Measurements from ENCODE around the gene KLF9. TPM values are rescaled to one million over a fixed set of nuclear protein-coding genes. Genes with fewer than 3 reads are reported as not detected.

The KLF9 gene
- polyA plus RNA-seq, 1 donor (not counting 4 experiments of a cell fraction or from before 2014, with no cell fraction given) = 4.5 TPM

DNA sequence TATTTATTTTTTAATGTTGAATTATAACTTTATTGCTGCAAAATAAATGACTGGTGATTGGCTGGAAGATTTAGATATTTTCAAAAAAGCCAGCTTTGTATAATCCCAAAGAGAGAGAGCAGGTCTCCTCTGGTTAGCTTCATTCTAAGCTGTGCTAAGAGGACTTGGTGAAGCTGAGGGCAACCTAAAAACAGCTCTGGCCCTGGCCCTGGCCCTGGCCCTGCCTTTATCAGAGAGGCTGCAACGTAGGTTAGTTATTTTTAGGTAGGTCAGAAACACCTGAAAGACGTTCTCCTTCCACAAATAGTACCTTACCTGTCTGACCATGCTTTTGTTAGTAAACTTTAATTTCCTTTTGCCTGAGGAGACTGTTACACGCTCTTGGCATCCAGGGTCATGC is 58.7 kb downstream of the KLF9 start:
- no peaks in the 10 kb centered on the region for H4K20me1 ChIP-seq (ENCODE audit: control insufficient read depth, extremely low read depth, insufficient read depth, low read length)
- no peaks in the 10 kb centered on the region for H3K9me1 ChIP-seq (ENCODE audit: control insufficient read depth, extremely low read depth, insufficient read depth, low read length)
- no peaks in the 10 kb centered on the region for H3K9me3 ChIP-seq (ENCODE audit: control insufficient read depth, low read depth, low read length)
- FAIRE-seq = no peak
- DNase-seq (ENCODE audit: low read depth, low spot score) = no peak
- dilution Hi-C loops (cut with MboI; ENCODE audit: extremely low pct_ligation_motif_present, low sequenced_read_pairs) = no loop called here
- H3K36me3 ChIP-seq (ENCODE audit: control insufficient read depth in 2 of 2, extremely low read depth in 1 of 2, insufficient read depth in 2 of 2, low read length in 2 of 2) = no peaks in the 10 kb centered on the region
- H3K4me3 ChIP-seq (ENCODE audit: control insufficient read depth in 2 of 3, extremely low read depth in 1 of 3, insufficient read depth in 2 of 3, low read depth in 1 of 3, low read length in 3 of 3) = no peak overlapping the region
- H3K79me2 ChIP-seq (ENCODE audit: control insufficient read depth, insufficient read depth, low read length) = no peaks in the 10 kb centered on the region
- no peak overlapping the region for H3K27ac ChIP-seq (ENCODE audit: control insufficient read depth, insufficient read depth, low read length)
- no peak overlapping the region for H3K9ac ChIP-seq (ENCODE audit: control insufficient read depth, extremely low read depth, insufficient read depth, low read length)
- H3K4me2 ChIP-seq (ENCODE audit: control insufficient read depth, extremely low read depth, insufficient read depth, low read depth, low read length) = no peak overlapping the region
- no peak for TF ChIP-seq EZH2 (IDR thresholded peaks at IDR 0.05; ENCODE audit: low read length)
- no peak for TF ChIP-seq CTCF (optimal IDR thresholded peaks at IDR 0.05 in 1 of 3, IDR thresholded peaks at IDR 0.05 in 1 of 3, conservative IDR thresholded peaks at IDR 0.05 in 1 of 3; ENCODE audit: extremely low read depth in 1 of 3, insufficient read depth in 2 of 3, low read length in 3 of 3)
- no peaks in the 10 kb centered on the region for H3K27me3 ChIP-seq (ENCODE audit: control insufficient read depth, extremely low read depth, insufficient read depth, low read length)
- no peak overlapping the region for H2AFZ ChIP-seq (ENCODE audit: control insufficient read depth, low read length)
- H3K4me1 ChIP-seq (ENCODE audit: control insufficient read depth, extremely low read depth, insufficient read depth, low read length) = no peaks in the 10 kb centered on the region

- dilution Hi-C loops (cut with MboI; ENCODE audit: extremely low pct_ligation_motif_present, low sequenced_read_pairs) = no loop called here
- DNase-seq (ENCODE audit: low read depth, low spot score) = no peak
- no peaks in the 10 kb centered on the region for H4K20me1 ChIP-seq (ENCODE audit: control insufficient read depth, extremely low read depth, insufficient read depth, low read length)
- H3K79me2 ChIP-seq (ENCODE audit: control insufficient read depth, insufficient read depth, low read length) = no peaks in the 10 kb centered on the region
- TF ChIP-seq EZH2 (IDR thresholded peaks at IDR 0.05; ENCODE audit: low read length) (no peak), CTCF (optimal IDR thresholded peaks at IDR 0.05 in 1 of 3, IDR thresholded peaks at IDR 0.05 in 1 of 3, conservative IDR thresholded peaks at IDR 0.05 in 1 of 3; ENCODE audit: extremely low read depth in 1 of 3, insufficient read depth in 2 of 3, low read length in 3 of 3) (no peak)
- H3K9me3 ChIP-seq (ENCODE audit: control insufficient read depth, low read depth, low read length) = no peaks in the 10 kb centered on the region
- H3K9me1 ChIP-seq (ENCODE audit: control insufficient read depth, extremely low read depth, insufficient read depth, low read length) = no peaks in the 10 kb centered on the region
- no peak overlapping the region for H3K27ac ChIP-seq (ENCODE audit: control insufficient read depth, insufficient read depth, low read length)
- no peak for FAIRE-seq
- no peak overlapping the region for H3K4me3 ChIP-seq (ENCODE audit: control insufficient read depth in 2 of 3, extremely low read depth in 1 of 3, insufficient read depth in 2 of 3, low read depth in 1 of 3, low read length in 3 of 3)
- H3K4me2 ChIP-seq (ENCODE audit: control insufficient read depth, extremely low read depth, insufficient read depth, low read depth, low read length) = no peak overlapping the region
- H3K4me1 ChIP-seq (ENCODE audit: control insufficient read depth, extremely low read depth, insufficient read depth, low read length) = no peaks in the 10 kb centered on the region
- H3K27me3 ChIP-seq (ENCODE audit: control insufficient read depth, extremely low read depth, insufficient read depth, low read length) = no peaks in the 10 kb centered on the region
- H2AFZ ChIP-seq (ENCODE audit: control insufficient read depth, low read length) = no peak overlapping the region
- peaks cover 1 to 3% of the 10 kb centered on the region in 2 experiments for H3K36me3 ChIP-seq (ENCODE audit: control insufficient read depth in 2 of 2, extremely low read depth in 1 of 2, insufficient read depth in 2 of 2, low read length in 2 of 2)
- H3K9ac ChIP-seq (ENCODE audit: control insufficient read depth, extremely low read depth, insufficient read depth, low read length) = no peak overlapping the region
These were observed 61.7 kb downstream of the KLF9 start for GRCh38 chr9:70352802-70353201.

Measured in keratinocyte (primary cell).